H1 (cell line): ENCODE data around the gene PLXDC2. TPM values are rescaled to one million over a fixed set of nuclear protein-coding genes. Genes with fewer than 3 reads are reported as not detected.

Experiments used
- CTCF ChIA-PET: fragments of 300-600 bp; sonication (Branson Sonifier 250); formaldehyde crosslinking; loops from one replicate; lab custom pipeline; 2021; ENCODE audit not compliant: partially characterized antibody; lab: Charles Lee
- POLR2A ChIA-PET: fragments of 300-600 bp; sonication (Branson Sonifier 250); formaldehyde crosslinking; loops from one replicate; lab custom pipeline; 2021; ENCODE audit warnings: inconsistent platforms; ENCODE audit not compliant: partially characterized antibody; lab: Charles Lee
- DNase-seq, 2 experiments: peaks; one replicate each; pipeline versions ENCODE4 v3.0.0 to v3.0.0-alpha.2; 2010 to 2022; ENCODE audit warnings: low spot score in 2 of 2, low read depth in 1 of 2, mixed read lengths in 1 of 2
- FAIRE-seq: peaks from 2 replicates; lab custom pipeline; 2011; peaks lifted over from hg19 to GRCh38; lab: Jason Lieb, UNC
- H2AFZ ChIP-seq: 2 replicates; pipeline ENCODE4 v1.8.1; 2012; ENCODE audit warnings: low read length, inconsistent platforms
- H2AK5ac ChIP-seq: 2 replicates; pipeline ENCODE4 v1.6.1; 2013; ENCODE audit warnings: low read depth, low read length
- H2BK120ac ChIP-seq: replicated peaks from 2 replicates; pipeline ENCODE3; 2013; ENCODE audit warnings: low read depth, low read length, inconsistent platforms
- H2BK12ac ChIP-seq: 2 replicates; pipeline ENCODE4 v1.6.1; 2013; ENCODE audit warnings: low read depth, low read length
- H2BK15ac ChIP-seq: 2 replicates; pipeline ENCODE4 v1.6.1; 2013; ENCODE audit warnings: low read length
- H2BK20ac ChIP-seq: 2 replicates; pipeline ENCODE4 v1.6.1; 2013; ENCODE audit warnings: low read length
- H2BK5ac ChIP-seq: 2 replicates; pipeline ENCODE4 v1.6.1; 2013; ENCODE audit warnings: low read depth, low read length
- H3K14ac ChIP-seq: 2 replicates; pipeline ENCODE4 v1.6.1; 2013; ENCODE audit warnings: inconsistent platforms; ENCODE audit not compliant: insufficient read length
- H3K18ac ChIP-seq: 2 replicates; pipeline ENCODE4 v1.6.1; 2013; ENCODE audit warnings: low read length; ENCODE audit errors: extremely low read depth
- H3K23ac ChIP-seq: 2 replicates; pipeline ENCODE4 v1.6.1; 2013; ENCODE audit warnings: inconsistent platforms; ENCODE audit not compliant: insufficient read length
- H3K23me2 ChIP-seq: 2 replicates; pipeline ENCODE4 v1.6.1; 2013; ENCODE audit warnings: low read depth, low read length
- H3K27ac ChIP-seq: 2 replicates; pipeline ENCODE4 v1.6.1; 2011; ENCODE audit warnings: low read depth, low read length, inconsistent platforms
- H3K27me3 ChIP-seq, 4 experiments: replicated peaks in 1 of 4; 1 replicate in 1 of 4; 2 replicates in 3 of 4; pipeline versions ENCODE4 v1.6.1 to v1.8.1; 2011 to 2013; ENCODE audit warnings: low read length in 3 of 4, mild to moderate bottlenecking in 3 of 4, inconsistent platforms in 2 of 4, mixed read lengths in 2 of 4, moderate library complexity in 1 of 4; ENCODE audit not compliant: control insufficient read depth in 3 of 4, insufficient read depth in 3 of 4; ENCODE audit errors: extremely low read depth in 1 of 4
- H3K36me3 ChIP-seq, 4 experiments: 2 replicates each; pipeline versions ENCODE4 v1.6.1 to v1.8.1; 2011 to 2013; ENCODE audit warnings: mild to moderate bottlenecking in 4 of 4, low read length in 3 of 4, moderate library complexity in 2 of 4, control low read depth in 1 of 4, inconsistent platforms in 1 of 4; ENCODE audit not compliant: insufficient read depth in 4 of 4, control insufficient read depth in 2 of 4
- H3K4ac ChIP-seq: replicated peaks from 2 replicates; pipeline ENCODE3; 2013; ENCODE audit warnings: low read length, low read depth, mixed read lengths, inconsistent platforms; ENCODE audit not compliant: insufficient read length
- H3K4me1 ChIP-seq, 4 experiments: replicated peaks in 1 of 4; 1 replicate in 1 of 4; 2 replicates in 3 of 4; pipeline versions ENCODE4 v1.6.1 to v1.8.1; 2011 to 2013; ENCODE audit warnings: low read length in 3 of 4, inconsistent platforms in 2 of 4, mixed read lengths in 1 of 4; ENCODE audit not compliant: insufficient read depth in 4 of 4, control insufficient read depth in 3 of 4
- H3K4me2 ChIP-seq, 2 experiments: 2 replicates each; pipeline versions ENCODE4 v1.6.1 to v1.8.1; 2011 to 2013; ENCODE audit warnings: low read depth in 2 of 2, low read length in 2 of 2, control low read depth in 1 of 2, inconsistent platforms in 1 of 2, mild to moderate bottlenecking in 1 of 2; ENCODE audit not compliant: insufficient read depth in 1 of 2
- H3K4me3 ChIP-seq, 4 experiments: fragments of 200-600, 300-600 bp in 1 of 4; sonication (generic), shearing (Covaris generic), sonication (Bioruptor Twin) in 1 of 4; 2 replicates each; pipeline versions ENCODE4 v1.5.1 to v1.8.1; 2011 to 2016; ENCODE audit warnings: low read length in 4 of 4, low read depth in 3 of 4, control low read depth in 2 of 4, inconsistent platforms in 2 of 4, mild to moderate bottlenecking in 2 of 4, mixed read lengths in 1 of 4, moderate library complexity in 1 of 4; ENCODE audit not compliant: insufficient read depth in 2 of 4; ENCODE audit errors: extremely low read depth in 1 of 4
- H3K56ac ChIP-seq: replicated peaks from 2 replicates; pipeline ENCODE3; 2013; ENCODE audit warnings: low read depth, mild to moderate bottlenecking, mixed read lengths, low read length, inconsistent platforms; ENCODE audit not compliant: insufficient read length
- H3K79me1 ChIP-seq: 2 replicates; pipeline ENCODE4 v1.6.1; 2013; ENCODE audit warnings: low read depth, low read length, control low read depth
- H3K79me2 ChIP-seq, 2 experiments: 2 replicates each; pipeline versions ENCODE4 v1.6.1 to v1.8.1; 2012 to 2013; ENCODE audit warnings: low read length in 2 of 2, mild to moderate bottlenecking in 2 of 2, inconsistent platforms in 1 of 2; ENCODE audit not compliant: insufficient read depth in 2 of 2, control insufficient read depth in 1 of 2
- H3K9ac ChIP-seq, 4 experiments: replicated peaks in 1 of 4; 1 replicate in 1 of 4; 2 replicates in 3 of 4; pipeline versions ENCODE4 v1.6.1 to v1.8.1; 2011 to 2013; ENCODE audit warnings: low read depth in 3 of 4, low read length in 3 of 4, control low read depth in 2 of 4, mild to moderate bottlenecking in 2 of 4, moderate library complexity in 2 of 4, inconsistent platforms in 1 of 4; ENCODE audit errors: extremely low read depth in 1 of 4
- H3K9me3 ChIP-seq, 2 experiments: 2 replicates each; pipeline versions ENCODE4 v1.6.1 to v1.8.1; 2012 to 2013; ENCODE audit warnings: mild to moderate bottlenecking in 2 of 2, moderate library complexity in 2 of 2, control low read depth in 1 of 2, inconsistent platforms in 1 of 2, low read depth in 1 of 2, low read length in 1 of 2, mixed read lengths in 1 of 2; ENCODE audit not compliant: insufficient read depth in 2 of 2
- H4K20me1 ChIP-seq, 2 experiments: replicated peaks in 1 of 2; 2 replicates each; pipeline versions ENCODE3 to v1.8.1; 2011 to 2013; ENCODE audit warnings: inconsistent platforms in 2 of 2, low read length in 2 of 2, mild to moderate bottlenecking in 1 of 2; ENCODE audit not compliant: insufficient read depth in 2 of 2, control insufficient read depth in 1 of 2
- H4K5ac ChIP-seq: 2 replicates; pipeline ENCODE4 v1.6.1; 2013; ENCODE audit warnings: low read length, low read depth, mixed read lengths, inconsistent platforms; ENCODE audit not compliant: insufficient read length
- H4K8ac ChIP-seq: 2 replicates; pipeline ENCODE4 v1.8.0; 2013; ENCODE audit warnings: mild to moderate bottlenecking, moderate library complexity, low read length, inconsistent platforms; ENCODE audit not compliant: insufficient read depth; ENCODE audit errors: extremely low read depth
- H4K91ac ChIP-seq: replicated peaks from 2 replicates; pipeline ENCODE3; 2013; ENCODE audit warnings: low read length, mixed read lengths, inconsistent platforms; ENCODE audit not compliant: insufficient read length
- ATF2 ChIP-seq: IDR thresholded peaks from 2 replicates; pipeline ENCODE4 v1.6.1; 2012; ENCODE audit warnings: low read length, inconsistent platforms
- CEBPB ChIP-seq: IDR thresholded peaks from 2 replicates; pipeline ENCODE4 v1.6.1; 2012; ENCODE audit warnings: low read depth, low read length
- CHD1 ChIP-seq: IDR thresholded peaks from 2 replicates; pipeline ENCODE4 v1.6.1; 2012; ENCODE audit warnings: low read depth, low read length, improper control_type of control experiment
- CHD2 ChIP-seq: IDR thresholded peaks from 2 replicates; pipeline ENCODE4 v1.6.1; 2012; ENCODE audit warnings: low read length, improper control_type of control experiment
- GTF2F1 ChIP-seq: IDR thresholded peaks from 2 replicates; pipeline ENCODE4 v1.6.1; 2012; ENCODE audit warnings: low read depth, low read length, improper control_type of control experiment, borderline replicate concordance
- NANOG ChIP-seq: IDR thresholded peaks from 2 replicates; pipeline ENCODE4 v1.6.1; 2011; ENCODE audit warnings: low read length, low read depth, mild to moderate bottlenecking, inconsistent platforms; ENCODE audit not compliant: insufficient read depth, poor library complexity, severe bottlenecking
- POLR2A ChIP-seq, 2 experiments: IDR thresholded peaks; 1 replicate in 1 of 2; 2 replicates in 1 of 2; pipeline ENCODE4 v1.6.1; 2011; ENCODE audit warnings: low read depth in 2 of 2, low read length in 2 of 2, mild to moderate bottlenecking in 2 of 2; ENCODE audit errors: control extremely low read depth in 1 of 2
- RAD21 ChIP-seq, 2 experiments: IDR thresholded peaks in 1 of 2; conservative IDR thresholded peaks in 1 of 2; 2 replicates each; pipeline ENCODE4 v1.6.1; 2011; ENCODE audit warnings: low read depth in 2 of 2, low read length in 2 of 2, improper control_type of control experiment in 1 of 2, inconsistent platforms in 1 of 2, mild to moderate bottlenecking in 1 of 2, moderate library complexity in 1 of 2
- SIRT6 ChIP-seq: IDR thresholded peaks from one replicate; pipeline ENCODE4 v1.7.1; 2012; ENCODE audit warnings: low read length, inconsistent platforms
- SIX5 ChIP-seq: IDR thresholded peaks from 2 replicates; pipeline ENCODE4 v1.6.1; 2011; ENCODE audit warnings: mild to moderate bottlenecking, low read depth, low read length
- SP4 ChIP-seq: IDR thresholded peaks from 2 replicates; pipeline ENCODE4 v1.6.1; 2012; ENCODE audit warnings: low read length, inconsistent platforms
- TAF1 ChIP-seq: IDR thresholded peaks from 2 replicates; pipeline ENCODE4 v1.6.1; 2011; ENCODE audit warnings: mild to moderate bottlenecking, low read depth, low read length
- TCF12 ChIP-seq: IDR thresholded peaks from 2 replicates; pipeline ENCODE4 v1.6.1; 2011; ENCODE audit warnings: low read depth, mild to moderate bottlenecking, low read length
- TEAD4 ChIP-seq: IDR thresholded peaks from 2 replicates; pipeline ENCODE4 v1.6.1; 2012; ENCODE audit warnings: low read depth, low read length, inconsistent platforms, mixed read lengths
- WGBS, 2 experiments: shearing (Covaris generic) in 1 of 2; methylation state at CpG; one replicate each; pipeline versions ENCODE4 v1.1.6 to v1.1.7; 2013 to 2015; ENCODE audit warnings: low lambda C conversion rate in 2 of 2, mixed read lengths in 2 of 2, inconsistent platforms in 1 of 2, low coverage in 1 of 2, missing lambda C conversion rate in 1 of 2; ENCODE audit not compliant: insufficient replicate concordance in 2 of 2, insufficient coverage in 1 of 2, insufficient read length in 1 of 2; ENCODE audit errors: extremely low coverage in 1 of 2, missing lambda C conversion rate in 1 of 2; 5-methylcytosine and 5-hydroxymethylcytosine counted together
- polyA plus RNA-seq, 7 experiments: library from polyadenylated mRNA; depleted of rRNA in 3 of 7; stranded (reverse) in 5 of 7; unstranded in 2 of 7; fragments of >200 nt in 5 of 7; fragments of 200-250 nt in 2 of 7; gene quantifications; 1 replicate in 5 of 7; 2 replicates in 1 of 7; 4 replicates in 1 of 7; pipeline versions ENCODE4 v1.2.1 to v1.2.3, GENCODE V29; 2011 to 2013; ENCODE audit warnings: missing spikeins in 2 of 7, mixed read lengths in 2 of 7
- total RNA-seq: library from RNA; stranded (reverse); fragmentation: NEBNext Ultra II Directional; extraction: Animal tissue kit (Norgen Biotek cat#: 25700); gene quantifications from 2 replicates; pipeline ENCODE4 v1.2.1, GENCODE V29; 2021

PLXDC2 gene
- total and polyA plus RNA-seq, 2 of the 8 experiments (the other 6 are each of a cell fraction or from before 2014, with no cell fraction given) = 23.0 to 40.5 TPM

GRCh38 chr10:19825700-19826099 lies 9.5 kb downstream of the PLXDC2 start:
- H3K4me3 ChIP-seq = no peak overlapping the region
- ChIA-PET POLR2A (no interaction called here), CTCF (interaction anchor here (1.3 kb wide), 1 partner anchor 17 kb away, joined by 3 read pairs; no protein-coding TSS in a partner anchor)
- WGBS, 2 experiments = 83% methylated on average over 2 of the region's 2 CpGs; no CpG with 5 or more reads in 1 of the 2 experiments
- no peak overlapping the region for H3K56ac ChIP-seq
- DNase-seq = no peak
- no peaks in the 10 kb centered on the region; the same call in 1 of the 2 replicates for H3K79me1 ChIP-seq
- no peak for FAIRE-seq
- no peak overlapping the region for H4K91ac ChIP-seq
- H2BK20ac ChIP-seq = no peak overlapping the region
- H2AFZ ChIP-seq = no peak overlapping the region
- H3K23me2 ChIP-seq = no peaks in the 10 kb centered on the region
- H2AK5ac ChIP-seq = no peak overlapping the region
- H3K27me3 ChIP-seq = no peaks in the 10 kb centered on the region
- peaks cover 0 to 2% of the 10 kb centered on the region in 2 experiments for H4K20me1 ChIP-seq
- H3K36me3 ChIP-seq = peaks cover 0 to 4% (median 0%) of the 10 kb centered on the region in 4 experiments; a peak in 1 of 8 replicates
- H3K4me2 ChIP-seq = no peak overlapping the region
- peaks cover 4 to 19% (median 13%) of the 10 kb centered on the region in 4 experiments for H3K4me1 ChIP-seq
- no peak overlapping the region for H2BK15ac ChIP-seq
- no peak overlapping the region for H2BK12ac ChIP-seq
- no peak overlapping the region for H3K27ac ChIP-seq
- H3K14ac ChIP-seq = no peak overlapping the region
- no peak overlapping the region for H3K18ac ChIP-seq
- no peaks in the 10 kb centered on the region for H3K9me3 ChIP-seq
- H4K5ac ChIP-seq = no peak overlapping the region
- no peak overlapping the region for H3K4ac ChIP-seq
- H3K23ac ChIP-seq = no peak overlapping the region
- no peak overlapping the region for H2BK120ac ChIP-seq
- no peak overlapping the region for H4K8ac ChIP-seq
- H2BK5ac ChIP-seq = no peak overlapping the region
- H3K79me2 ChIP-seq = peaks cover 5 to 91% of the 10 kb centered on the region in 2 experiments; a peak in 3 of 4 replicates
- H3K9ac ChIP-seq = no peak overlapping the region
- no peak for TF ChIP-seq NANOG
- no peak for TF ChIP-seq TAF1
- no peak for TF ChIP-seq TEAD4
- TF ChIP-seq SP4 = no peak
- TF ChIP-seq CHD2 = no peak
- no peak for TF ChIP-seq GTF2F1
- no peak for TF ChIP-seq CHD1
- no peak for TF ChIP-seq SIX5
- TF ChIP-seq POLR2A (IDR thresholded peaks at IDR 0.05; ENCODE audit: control extremely low read depth in 1 of 2, low read depth in 2 of 2, low read length in 2 of 2) = no peak
- no peak for TF ChIP-seq CEBPB
- no peak for TF ChIP-seq ATF2
- no peak for TF ChIP-seq TCF12
- no peak for TF ChIP-seq RAD21 (IDR thresholded peaks at IDR 0.05 in 1 of 2, conservative IDR thresholded peaks at IDR 0.05 in 1 of 2; ENCODE audit: low read depth in 2 of 2, low read length in 2 of 2)
- TF ChIP-seq SIRT6 = no peak
